Measurements from ENCODE around the gene MYZAP. TPM values are rescaled to one million over a fixed set of nuclear protein-coding genes. Genes with fewer than 3 reads are reported as not detected.

Gene MYZAP
- total and polyA plus RNA-seq, 2 of the 8 experiments (the other 6 are each of a cell fraction or from before 2014, with no cell fraction given), result 0.41 to 0.65 TPM

DNA sequence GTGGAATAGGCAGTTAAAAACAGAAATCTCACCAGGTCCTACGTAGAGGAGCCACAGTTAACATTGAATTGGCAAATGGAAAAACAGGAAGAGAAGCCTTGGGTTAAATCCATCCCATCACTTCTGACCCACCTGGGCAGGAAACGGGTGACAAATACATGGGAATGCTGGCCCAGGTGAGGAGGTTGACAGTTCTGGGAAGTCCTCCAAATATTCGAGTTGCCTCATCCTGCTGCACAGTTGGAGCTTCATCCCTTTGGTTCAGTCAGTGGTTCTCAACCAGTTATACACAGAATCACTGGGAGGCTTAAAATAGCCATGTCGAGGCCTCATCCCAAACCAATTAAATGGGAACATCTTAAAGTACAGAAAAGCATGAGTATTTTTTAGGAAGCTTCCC is 5.3 kb downstream of the MYZAP start:
- 91% methylated on average over 4 of the region's 4 CpGs; no CpG with 5 or more reads in 1 of the 2 experiments for WGBS, 2 experiments (ENCODE audit: extremely low coverage in 1 of 2, insufficient coverage in 1 of 2, insufficient read length in 1 of 2, insufficient replicate concordance in 2 of 2, low coverage in 1 of 2, low lambda C conversion rate in 2 of 2, missing lambda C conversion rate in 1 of 2)
- no peak overlapping the region for H4K5ac ChIP-seq (ENCODE audit: insufficient read length, low read depth, low read length)
- no peak overlapping the region for H2BK15ac ChIP-seq (ENCODE audit: low read length)
- H3K4me1 ChIP-seq (replicated peaks in 1 of 4; ENCODE audit: control insufficient read depth in 3 of 4, insufficient read depth in 4 of 4, low read length in 3 of 4), result peaks cover 0 to 8% (median 4%) of the 10 kb centered on the region in 4 experiments; a peak in 4 of 7 replicates
- H2BK120ac ChIP-seq (replicated peaks; ENCODE audit: low read depth, low read length), result no peak overlapping the region
- no peak overlapping the region for H3K27ac ChIP-seq (ENCODE audit: low read depth, low read length)
- H3K4ac ChIP-seq (replicated peaks; ENCODE audit: insufficient read length, low read depth, low read length), result no peak overlapping the region
- DNase-seq (ENCODE audit: low read depth in 1 of 2, low spot score in 2 of 2) (no peak), FAIRE-seq (no peak)
- H3K56ac ChIP-seq (replicated peaks; ENCODE audit: insufficient read length, low read depth, low read length), result no peak overlapping the region
- no peak overlapping the region for H4K8ac ChIP-seq (ENCODE audit: extremely low read depth, insufficient read depth, low read length)
- no peaks in the 10 kb centered on the region for H3K36me3 ChIP-seq (ENCODE audit: control insufficient read depth in 2 of 4, insufficient read depth in 4 of 4, low read length in 3 of 4)
- CTCF ChIA-PET (ENCODE audit: partially characterized antibody), result interaction anchor here (1.0 to 2.6 kb wide), 4 partner anchors 9 to 45 kb away, joined by 3 to 10 read pairs (median 4); no protein-coding TSS in a partner anchor
- H2BK5ac ChIP-seq (ENCODE audit: low read depth, low read length), result no peak overlapping the region
- peaks cover 0 to 6% (median 5%) of the 10 kb centered on the region in 4 experiments; a peak in 3 of 7 replicates for H3K27me3 ChIP-seq (replicated peaks in 1 of 4; ENCODE audit: control insufficient read depth in 3 of 4, extremely low read depth in 1 of 4, insufficient read depth in 3 of 4, low read length in 3 of 4)
- POLR2A ChIA-PET (ENCODE audit: partially characterized antibody), result no interaction called here
- H2AFZ ChIP-seq (ENCODE audit: low read length), result no peak overlapping the region
- no peak for TF ChIP-seq HDAC6 (IDR thresholded peaks at IDR 0.05; ENCODE audit: low read depth, low read length)
- no peak for TF ChIP-seq TCF12 (IDR thresholded peaks at IDR 0.05; ENCODE audit: low read depth, low read length)
- no peak overlapping the region for H3K14ac ChIP-seq (ENCODE audit: insufficient read length)
- no peak overlapping the region for H3K18ac ChIP-seq (ENCODE audit: extremely low read depth, low read length)
- no peaks in the 10 kb centered on the region for H3K23me2 ChIP-seq (ENCODE audit: low read depth, low read length)
- no peak overlapping the region for H4K91ac ChIP-seq (replicated peaks; ENCODE audit: insufficient read length, low read length)
- no peaks in the 10 kb centered on the region for H3K9me3 ChIP-seq (ENCODE audit: insufficient read depth in 2 of 2, low read depth in 1 of 2, low read length in 1 of 2)
- H3K4me2 ChIP-seq (ENCODE audit: insufficient read depth in 1 of 2, low read depth in 2 of 2, low read length in 2 of 2), result no peak overlapping the region
- no peaks in the 10 kb centered on the region; the same call in 1 of the 2 replicates for H3K79me1 ChIP-seq (ENCODE audit: low read depth, low read length)
- no peaks in the 10 kb centered on the region for H3K79me2 ChIP-seq (ENCODE audit: control insufficient read depth in 1 of 2, insufficient read depth in 2 of 2, low read length in 2 of 2)
- no peaks in the 10 kb centered on the region for H4K20me1 ChIP-seq (replicated peaks in 1 of 2; ENCODE audit: control insufficient read depth in 1 of 2, insufficient read depth in 2 of 2, low read length in 2 of 2)
- no peak overlapping the region for H3K9ac ChIP-seq (replicated peaks in 1 of 4; ENCODE audit: extremely low read depth in 1 of 4, low read depth in 3 of 4, low read length in 3 of 4)
- H3K23ac ChIP-seq (ENCODE audit: insufficient read length), result no peak overlapping the region
- H2AK5ac ChIP-seq (ENCODE audit: low read depth, low read length), result no peak overlapping the region
- no peak overlapping the region for H2BK12ac ChIP-seq (ENCODE audit: low read depth, low read length)
- no peak overlapping the region for H3K4me3 ChIP-seq (ENCODE audit: extremely low read depth in 1 of 4, insufficient read depth in 2 of 4, low read depth in 3 of 4, low read length in 4 of 4)
- no peak overlapping the region; the same call in 1 of the 2 replicates for H2BK20ac ChIP-seq (ENCODE audit: low read length)

Measured in H1 (cell line).